Neural cell (in vitro differentiated cells): Measurements from ENCODE around the gene MS4A4E. TPM values are rescaled to one million over a fixed set of nuclear protein-coding genes. Genes with fewer than 3 reads are reported as not detected.
"Not testable (repeated sequence)": the region's sequence is repeated elsewhere in the genome, so short reads cannot be mapped to it uniquely, and the experiment has no call there.

ENCODE experiments used
- H2AFZ ChIP-seq: fragments of 200-600, 300-800 bp; sonication (generic), shearing (Covaris generic); 2 replicates; pipeline ENCODE4 v1.6.0; 2014; ENCODE audit warnings: low read depth, mild to moderate bottlenecking, antibody characterized with exemption, low read length, moderate library complexity
- H3F3A ChIP-seq: fragments of 200-600 bp; shearing (Covaris generic); 2 replicates; pipeline ENCODE4 v1.6.1; 2016; ENCODE audit warnings: mild to moderate bottlenecking, moderate library complexity, mixed read lengths, antibody characterized with exemption, low read length; ENCODE audit not compliant: insufficient read depth, poor library complexity, severe bottlenecking
- H3K27ac ChIP-seq: fragments of 200-600, 300-800 bp; sonication (generic), shearing (Covaris generic); 2 replicates; pipeline ENCODE4 v1.5.1; 2014; ENCODE audit warnings: mild to moderate bottlenecking, low read length, moderate library complexity
- H3K27me3 ChIP-seq: fragments of 300-800, 200-600 bp; sonication (generic), shearing (Covaris generic); 2 replicates; pipeline ENCODE4 v1.6.0; 2014; ENCODE audit warnings: mild to moderate bottlenecking, low read depth, low read length, moderate library complexity; ENCODE audit not compliant: insufficient read depth
- H3K36me3 ChIP-seq: fragments of 300-800, 200-600 bp; sonication (generic), shearing (Covaris generic); 2 replicates; pipeline ENCODE4 v1.5.1; 2014; ENCODE audit warnings: mild to moderate bottlenecking, antibody characterized with exemption, low read length, moderate library complexity; ENCODE audit not compliant: insufficient read depth
- H3K4me2 ChIP-seq: fragments of 300-800, 200-600 bp; sonication (generic), shearing (Covaris generic); 2 replicates; pipeline ENCODE4 v1.6.0; 2014; ENCODE audit warnings: mild to moderate bottlenecking, low read length
- H3K4me3 ChIP-seq: fragments of 300-800, 200-600 bp; sonication (generic), shearing (Covaris generic); 2 replicates; pipeline ENCODE4 v1.5.1; 2014; ENCODE audit warnings: mild to moderate bottlenecking, low read length, moderate library complexity
- H3K79me2 ChIP-seq: fragments of 200-600 bp; shearing (Covaris generic); replicated peaks from 2 replicates; pipeline ENCODE4 v1.6.0; 2014; ENCODE audit warnings: mild to moderate bottlenecking, low read length, moderate library complexity; ENCODE audit not compliant: insufficient read depth
- H3K9ac ChIP-seq: fragments of 300-800, 200-600 bp; sonication (generic), shearing (Covaris generic); 2 replicates; pipeline ENCODE4 v1.6.1; 2016; ENCODE audit warnings: mild to moderate bottlenecking, low read length, mixed read lengths
- H3K9me2 ChIP-seq: fragments of 200-600 bp; shearing (Covaris generic); 2 replicates; pipeline ENCODE4 v1.6.1; 2016; ENCODE audit warnings: mild to moderate bottlenecking, low read length, mixed read lengths; ENCODE audit not compliant: insufficient read depth
- H3K9me3 ChIP-seq: fragments of 200-600, 300-800 bp; sonication (generic), shearing (Covaris generic); 2 replicates; pipeline ENCODE4 v1.6.1; 2016; ENCODE audit warnings: mild to moderate bottlenecking, mixed run types, low read length, moderate library complexity, mixed read lengths
- H4K20me1 ChIP-seq: fragments of 200-600 bp; shearing (Covaris generic); 2 replicates; pipeline ENCODE4 v1.6.1; 2016; ENCODE audit warnings: mild to moderate bottlenecking, mixed run types; ENCODE audit not compliant: insufficient read depth
- CTCF ChIP-seq: fragments of 450-650 bp; IDR thresholded peaks from 2 replicates; pipeline ENCODE4 v1.5.1; 2014; ENCODE audit warnings: antibody characterized with exemption, mild to moderate bottlenecking, moderate library complexity; ENCODE audit not compliant: poor library complexity, severe bottlenecking
- EP300 ChIP-seq: fragments of 450-650 bp; conservative IDR thresholded peaks from 2 replicates; pipeline ENCODE4 v1.6.1; 2014; ENCODE audit warnings: antibody characterized with exemption, mild to moderate bottlenecking, moderate library complexity; ENCODE audit not compliant: poor library complexity, severe bottlenecking
- EZH2 ChIP-seq: fragments of 200-600, 300-800 bp; shearing (Covaris generic), sonication (generic); IDR thresholded peaks from 2 replicates; pipeline ENCODE4 v1.6.1; 2014; ENCODE audit warnings: antibody characterized with exemption, low read length, borderline replicate concordance, mild to moderate bottlenecking; ENCODE audit not compliant: insufficient read depth, poor library complexity, severe bottlenecking
- MXI1 ChIP-seq: fragments of 450-650 bp; conservative IDR thresholded peaks from 2 replicates; pipeline ENCODE4 v1.6.1; 2014; ENCODE audit warnings: antibody characterized with exemption, mild to moderate bottlenecking; ENCODE audit not compliant: poor library complexity, severe bottlenecking
- POLR2AphosphoS5 ChIP-seq: IDR thresholded peaks from 2 replicates; pipeline ENCODE4 v1.6.1; 2012
- RAD21 ChIP-seq: fragments of 450-650 bp; conservative IDR thresholded peaks from 2 replicates; pipeline ENCODE4 v1.6.1; 2014; ENCODE audit warnings: antibody characterized with exemption, mild to moderate bottlenecking, moderate library complexity
- REST ChIP-seq: IDR thresholded peaks from 2 replicates; pipeline ENCODE4 v1.6.1; 2012; ENCODE audit warnings: borderline replicate concordance
- SMC3 ChIP-seq: fragments of 450-650 bp; conservative IDR thresholded peaks from 2 replicates; pipeline ENCODE4 v1.6.1; 2014; ENCODE audit warnings: antibody characterized with exemption, mild to moderate bottlenecking, moderate library complexity; ENCODE audit not compliant: poor library complexity
- TAF1 ChIP-seq: IDR thresholded peaks from 2 replicates; pipeline ENCODE4 v1.6.1; 2012; ENCODE audit warnings: low read depth
- polyA plus RNA-seq: library from polyadenylated mRNA; depleted of rRNA; stranded (reverse); fragments of >200 nt; gene quantifications from 2 replicates; pipeline ENCODE4 v1.2.3, GENCODE V29; 2014

Gene MS4A4E
- polyA plus RNA-seq, 1 donor from 2014 or later: not detected

- no peaks in the 10 kb centered on the region for H3K27me3 ChIP-seq
- no peaks in the 10 kb centered on the region for H3K9me2 ChIP-seq
- H3K27ac ChIP-seq: no peak overlapping the region
- no peaks in the 10 kb centered on the region for H4K20me1 ChIP-seq
- no peak overlapping the region for H2AFZ ChIP-seq
- H3K9me3 ChIP-seq: no peaks in the 10 kb centered on the region
- H3F3A ChIP-seq: no peaks in the 10 kb centered on the region
- no peaks in the 10 kb centered on the region for H3K36me3 ChIP-seq
- no peak overlapping the region for H3K4me2 ChIP-seq
- no peaks in the 10 kb centered on the region for H3K79me2 ChIP-seq
- TF ChIP-seq POLR2AphosphoS5 (no peak), SMC3 (no peak), TAF1 (no peak), EP300 (no peak), CTCF (peak; percentile 49), MXI1 (no peak), REST (no peak), EZH2 (no peak), RAD21 (no peak)
- H3K4me3 ChIP-seq: no peak overlapping the region
- H3K9ac ChIP-seq: no peak overlapping the region
Measured at GRCh38 chr11:60193687-60194433, 49.1 kb downstream of the MS4A4E start.

GRCh38 chr11:60192564-60192963 is 50.4 kb downstream of the MS4A4E start:
- H3K79me2 ChIP-seq: not testable (repeated sequence)

GRCh38 chr11:60188481-60188880 is 54.5 kb downstream of the MS4A4E start:
- not testable (repeated sequence) for H3K79me2 ChIP-seq, H3K9me2 ChIP-seq, H4K20me1 ChIP-seq, H3K9me3 ChIP-seq, H3K4me2 ChIP-seq, H3K27me3 ChIP-seq, H3F3A ChIP-seq, H3K9ac ChIP-seq, H3K36me3 ChIP-seq, H3K4me3 ChIP-seq, H2AFZ ChIP-seq, H3K27ac ChIP-seq

More at GRCh38 chr11:60192564-60192963, 50.4 kb downstream of the MS4A4E start:
- H2AFZ ChIP-seq, H4K20me1 ChIP-seq, H3F3A ChIP-seq, H3K9me2 ChIP-seq, H3K4me3 ChIP-seq, H3K27me3 ChIP-seq, H3K36me3 ChIP-seq, H3K27ac ChIP-seq, H3K4me2 ChIP-seq, H3K9ac ChIP-seq, H3K9me3 ChIP-seq: not testable (repeated sequence)

GRCh38 chr11:60186128-60186527 is 56.8 kb downstream of the MS4A4E start:
- not testable (repeated sequence) for H3K4me3 ChIP-seq

GRCh38 chr11:60185512-60185827 is 57.5 kb downstream of the MS4A4E start:
- H2AFZ ChIP-seq, H3F3A ChIP-seq, H3K27ac ChIP-seq, H3K9me2 ChIP-seq, H4K20me1 ChIP-seq, H3K4me2 ChIP-seq, H3K9ac ChIP-seq, H3K9me3 ChIP-seq, H3K36me3 ChIP-seq, H3K27me3 ChIP-seq, H3K4me3 ChIP-seq, H3K79me2 ChIP-seq: not testable (repeated sequence)

More at GRCh38 chr11:60186128-60186527, 56.8 kb downstream of the MS4A4E start:
- H3F3A ChIP-seq, H3K9me3 ChIP-seq, H3K27me3 ChIP-seq, H3K79me2 ChIP-seq, H3K27ac ChIP-seq, H3K36me3 ChIP-seq, H2AFZ ChIP-seq, H3K9ac ChIP-seq, H3K9me2 ChIP-seq, H3K4me2 ChIP-seq, H4K20me1 ChIP-seq: not testable (repeated sequence)
